ENCODE measurements around the gene STRADA.

The STRADA gene

DNA sequence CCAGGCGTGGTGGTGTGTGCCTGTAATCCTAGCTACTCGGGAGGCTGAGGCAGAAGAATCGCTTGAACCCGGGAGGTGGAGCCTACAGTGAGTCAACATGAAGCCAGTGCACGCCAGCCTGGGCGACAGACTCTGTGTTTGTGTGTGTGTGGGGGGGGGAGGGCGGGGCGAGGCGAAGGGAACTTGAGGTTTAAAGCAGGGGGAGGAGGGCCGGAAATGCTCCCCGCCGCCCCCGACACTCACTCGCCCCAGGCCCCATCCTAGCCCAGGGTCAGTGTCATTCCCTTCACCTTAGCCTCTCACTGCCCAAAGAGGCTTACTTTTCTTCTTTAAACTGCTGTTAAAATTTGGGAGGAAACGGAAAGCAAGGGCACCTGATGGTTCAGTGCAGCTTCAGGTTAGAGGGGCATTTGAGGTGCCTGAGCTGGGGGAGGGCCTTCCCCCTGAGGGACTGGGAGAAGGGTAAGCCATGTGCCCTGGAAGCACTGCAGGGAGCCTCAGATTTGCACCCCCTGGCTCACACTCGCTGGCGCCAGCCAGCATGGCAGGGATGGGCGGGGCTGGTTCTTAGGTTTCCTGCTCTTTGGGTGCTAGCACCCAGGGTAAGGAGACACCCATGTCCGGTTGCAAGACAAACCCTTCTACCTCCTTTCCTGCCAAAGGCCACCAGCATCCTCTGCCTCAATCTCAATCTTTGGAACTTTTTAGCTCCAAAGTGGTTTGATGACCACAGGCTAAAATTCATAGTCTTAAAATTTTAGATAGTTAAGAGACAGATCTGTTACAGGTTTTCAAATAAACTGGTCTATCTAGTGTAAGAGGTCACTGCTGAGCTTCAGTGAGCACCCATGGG lies 39.5 kb downstream of the STRADA start:
- DNase-seq (ENCODE audit: low read depth in 3 of 3, low spot score in 1 of 3) = peak; percentile 42 to 59 (median 53)

DNA sequence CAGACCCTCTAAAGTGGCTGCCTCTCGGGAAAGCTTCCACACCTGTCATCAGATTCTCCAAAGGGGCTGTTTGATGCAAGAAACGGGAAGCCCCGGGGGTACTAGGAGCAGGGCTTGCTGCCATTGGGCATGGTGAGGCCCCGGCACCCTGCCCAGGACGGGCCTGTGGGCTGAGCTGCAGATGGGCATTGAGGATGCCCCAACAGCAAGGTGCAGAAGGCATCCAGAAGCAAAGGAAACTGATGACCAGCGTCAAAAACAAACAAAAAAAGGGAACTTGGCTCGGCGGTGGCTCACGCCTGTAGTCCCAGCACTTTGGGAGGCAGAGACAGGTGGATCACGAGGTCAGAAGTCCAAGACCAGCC lies 40.2 kb downstream of the STRADA start:
- no peak for DNase-seq (ENCODE audit: low read depth in 3 of 3, low spot score in 1 of 3)

DNA sequence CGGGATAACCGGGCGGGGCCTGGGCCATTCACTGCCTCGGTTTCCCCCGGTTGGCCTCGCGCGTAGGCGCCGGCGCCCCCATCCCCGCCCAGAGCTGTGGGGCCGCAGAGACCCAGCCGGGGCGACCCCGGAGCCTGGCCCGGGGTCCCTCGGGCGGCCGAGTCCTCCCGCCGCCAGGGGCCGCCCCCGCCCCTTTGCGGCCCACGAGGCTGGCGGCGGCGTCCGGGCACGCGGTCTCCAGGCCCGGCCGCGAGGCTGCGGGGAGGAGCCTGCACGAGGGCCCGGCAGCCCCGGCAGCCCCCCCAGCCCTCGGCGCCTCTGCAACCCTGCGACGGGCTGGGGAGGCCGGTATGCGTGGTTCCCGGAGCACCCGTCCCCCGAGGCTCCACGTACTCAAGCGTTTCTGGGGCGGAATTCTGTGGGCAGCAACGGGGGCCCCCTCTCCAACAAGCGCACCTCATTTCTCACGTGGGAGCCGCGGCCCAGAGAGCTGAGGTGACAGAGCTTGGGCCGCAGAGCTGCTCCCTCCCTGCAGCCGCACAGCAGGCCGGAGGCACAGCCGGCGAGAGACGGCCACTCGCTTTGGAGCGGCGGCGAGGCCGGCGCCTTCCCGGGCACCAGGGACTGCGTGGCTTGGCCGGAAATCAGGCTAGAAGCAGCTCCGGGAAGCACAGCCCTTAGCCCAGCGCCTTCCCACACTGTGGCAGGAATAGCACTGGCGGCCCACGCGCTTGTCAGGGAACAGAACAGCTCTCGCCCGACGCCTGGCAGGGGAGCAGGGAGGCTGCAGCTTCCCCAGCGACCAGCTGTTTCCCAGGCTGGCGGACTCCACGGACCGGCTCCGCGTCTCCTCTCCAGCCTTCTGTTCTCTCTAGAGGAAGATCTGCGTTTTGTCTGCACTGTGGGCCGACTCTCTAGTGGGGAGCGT lies 40.8 kb downstream of the STRADA start:
- peak in 2 of 3 donors; percentile 18 to 39 for DNase-seq (ENCODE audit: low read depth in 3 of 3, low spot score in 1 of 3)

DNA sequence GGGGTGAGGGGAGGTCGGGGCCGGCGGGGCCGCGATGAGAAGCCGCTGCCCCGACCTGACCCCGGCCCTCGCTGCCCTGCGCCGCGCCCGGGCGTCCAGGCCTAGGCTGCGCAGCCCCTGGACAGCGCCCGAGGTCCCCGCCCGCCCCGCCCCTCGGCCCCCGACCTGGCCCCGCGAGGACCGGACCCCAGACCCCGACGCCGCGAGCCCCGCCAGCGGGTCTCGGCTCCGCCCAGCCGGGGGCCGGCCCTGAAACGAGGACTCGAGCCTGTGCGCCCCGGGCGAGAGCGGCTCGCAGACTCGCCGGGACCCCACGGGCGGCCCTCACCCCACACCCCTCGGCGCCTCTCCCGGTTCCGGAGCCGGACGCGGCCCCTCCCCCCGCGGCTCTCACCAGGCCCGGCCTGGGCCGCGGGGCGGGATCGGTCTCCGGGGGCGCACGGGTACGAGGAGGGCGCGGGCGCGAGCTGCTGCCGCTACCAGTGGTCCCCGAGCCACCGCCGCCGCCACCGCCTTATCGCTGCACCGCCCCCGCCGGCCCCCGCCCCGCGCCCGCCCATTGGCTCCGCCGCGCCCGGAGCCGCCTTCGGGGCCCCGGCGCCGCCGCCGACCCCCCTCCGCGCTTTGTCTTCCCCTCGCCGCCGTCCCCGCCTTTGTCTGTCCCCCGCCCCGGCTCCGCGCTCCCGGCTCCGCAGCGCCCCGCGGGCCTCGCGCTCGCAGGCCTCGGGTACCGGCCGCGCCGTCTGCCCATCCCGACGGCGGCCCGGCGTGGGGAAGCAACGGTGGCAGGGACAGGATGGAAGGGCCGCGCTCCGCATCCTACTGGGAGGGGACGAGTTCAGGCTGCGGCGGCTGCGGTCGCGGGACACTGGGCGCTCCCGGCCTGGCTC lies 41.7 kb downstream of the STRADA start, which contains the start of gene LIMD2:
Gene LIMD2, minus strand, starts transcription at position 488 of the 890 bp plus-strand sequence. CDS start 827 bp downstream, outside the sequence.
- DNase-seq (ENCODE audit: low read depth in 3 of 3, low spot score in 1 of 3) = peak; percentile 74 to 81 (median 74)

DNA sequence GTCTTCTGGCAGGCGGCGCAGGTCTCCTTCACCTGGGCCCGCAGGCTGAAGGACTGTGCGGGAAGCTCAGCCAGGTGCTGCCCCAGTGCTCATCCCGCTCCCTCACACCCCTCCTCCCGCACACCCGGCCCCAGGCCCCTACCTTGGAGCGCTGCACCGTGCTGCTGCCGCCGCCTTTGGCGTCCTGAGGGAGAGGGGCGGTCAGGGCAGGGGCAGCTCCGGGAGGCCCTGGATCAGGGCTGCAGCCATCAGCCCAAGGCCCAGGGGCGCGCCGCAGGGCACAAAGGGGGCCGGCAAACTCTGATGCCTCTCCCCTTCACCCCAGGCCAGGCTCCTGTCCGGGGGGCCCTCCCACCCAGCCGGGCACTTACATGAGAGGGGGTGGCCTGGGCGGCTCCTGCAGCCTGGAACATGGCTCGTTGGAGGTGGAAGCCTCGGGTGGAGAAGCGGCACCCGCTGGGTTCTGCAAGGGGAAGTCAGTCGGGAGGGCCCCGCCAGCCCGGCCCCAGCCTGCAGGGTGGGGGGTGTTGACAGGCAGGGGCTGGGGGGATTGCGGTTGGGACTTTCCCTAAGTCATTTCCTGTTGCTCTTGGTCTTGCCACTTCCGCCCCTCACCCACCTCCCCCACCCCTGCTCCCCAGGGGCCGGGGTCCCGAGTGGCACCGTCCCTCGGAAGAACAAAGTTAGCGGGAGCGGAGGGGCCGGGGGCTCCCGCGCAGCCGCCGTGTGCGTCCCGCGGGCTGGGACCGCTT lies 42.5 kb downstream of the STRADA start:
- DNase-seq (ENCODE audit: low read depth in 3 of 3, low spot score in 1 of 3) = peak; percentile 61 to 87 (median 86)

DNA sequence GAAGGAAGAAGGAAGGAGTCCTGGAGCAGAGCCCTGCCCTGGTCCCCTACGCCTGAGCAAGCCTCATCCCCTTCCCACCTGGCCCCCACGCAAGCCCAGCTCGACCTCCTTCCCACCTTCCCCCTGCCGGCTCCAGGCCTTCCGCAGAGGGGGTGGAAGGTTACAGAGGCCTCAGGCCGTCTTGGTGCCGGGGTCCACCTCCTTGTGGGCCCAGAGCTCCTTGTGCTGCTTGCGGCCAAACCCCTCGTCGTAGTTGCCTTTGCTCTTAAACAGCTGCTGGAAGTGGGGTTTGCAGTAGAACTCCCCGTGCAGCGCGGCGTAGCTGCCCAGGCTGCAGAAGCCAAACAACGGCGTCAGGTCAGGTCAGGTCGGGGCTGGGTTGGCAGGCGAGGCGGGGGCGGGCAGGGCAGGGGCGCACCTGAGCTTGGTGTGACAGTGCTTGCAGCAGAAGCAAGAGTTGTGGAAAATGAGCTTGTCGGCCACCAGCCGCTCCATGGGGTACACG lies 43.2 kb downstream of the STRADA start:
- no peak for DNase-seq (ENCODE audit: low read depth in 3 of 3, low spot score in 1 of 3)

DNA sequence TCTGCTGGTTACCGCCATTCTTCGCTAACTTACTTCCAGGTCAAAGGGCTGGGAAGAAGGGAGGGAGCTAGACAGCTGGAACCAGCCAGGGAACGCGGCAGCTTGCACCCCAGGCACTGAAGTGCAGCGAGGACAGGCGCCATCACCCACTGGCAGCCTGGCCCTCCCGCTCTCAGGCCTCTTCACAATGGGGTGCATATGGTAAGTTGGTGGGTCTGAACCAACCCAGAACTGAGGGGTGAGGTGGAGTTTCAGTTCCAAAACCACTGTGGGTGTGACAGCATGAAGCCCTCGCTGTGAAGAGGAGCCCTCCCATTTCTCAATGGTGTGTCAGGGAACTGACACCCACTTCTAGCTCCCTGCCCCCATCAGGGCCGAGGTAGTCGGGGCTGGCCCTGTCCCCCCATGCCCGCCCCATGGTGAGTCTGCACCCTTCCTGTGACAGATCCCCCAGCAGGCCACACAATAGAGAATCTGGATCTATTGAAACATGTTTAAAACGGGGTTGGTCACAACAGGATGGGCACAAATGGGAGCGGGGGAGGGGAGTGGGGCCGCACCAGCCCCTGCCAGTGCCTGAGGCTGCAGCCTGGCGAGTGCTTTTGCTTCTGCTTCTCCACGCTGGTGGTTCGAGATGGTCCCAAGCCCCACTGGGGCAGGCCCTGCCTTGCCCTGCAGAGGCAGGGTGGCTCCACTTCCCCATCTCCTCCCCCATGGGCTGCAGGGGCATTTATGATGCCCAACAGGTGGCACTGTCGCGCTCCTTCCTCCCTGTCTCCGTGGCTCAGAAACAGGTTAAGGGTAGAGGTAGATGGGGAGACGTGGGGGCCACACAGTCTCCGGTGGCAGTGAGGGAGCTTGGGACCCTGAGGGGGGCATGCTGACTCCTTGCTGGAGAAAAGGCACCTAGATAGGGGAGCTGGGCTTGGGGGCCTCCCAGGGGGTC lies 44.0 kb downstream of the STRADA start:
- DNase-seq (ENCODE audit: low read depth in 3 of 3, low spot score in 1 of 3) = peak; percentile 58 to 69 (median 60)

DNA sequence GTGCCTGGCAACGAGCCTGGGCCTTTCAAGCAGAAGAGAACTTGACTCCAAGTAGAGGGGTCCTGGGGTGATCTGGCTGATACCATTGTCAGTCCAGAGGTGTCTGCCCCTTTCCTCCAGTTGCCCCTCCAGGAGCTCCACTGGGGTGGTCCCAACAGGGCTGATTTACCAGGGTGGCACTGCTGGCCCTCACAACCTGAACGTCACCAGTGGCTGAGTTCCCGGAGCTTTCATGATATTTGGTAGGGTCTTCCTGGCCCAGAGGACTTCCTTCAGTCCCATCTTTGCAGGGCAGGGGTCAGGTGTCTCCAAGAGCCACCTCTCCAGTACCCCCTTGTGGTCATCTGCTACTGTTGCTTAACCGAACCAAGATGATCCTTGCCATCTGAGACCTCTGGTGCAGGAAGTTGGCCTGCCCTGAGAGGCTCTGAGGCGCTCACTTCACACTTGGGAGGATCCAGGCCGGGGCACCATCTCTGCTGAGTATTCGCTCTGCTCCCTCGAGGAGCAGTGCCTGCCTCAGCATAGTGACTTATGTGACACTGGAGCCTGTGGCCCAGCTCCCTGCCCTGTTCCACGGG lies 45.1 kb downstream of the STRADA start:
- no peak for DNase-seq (ENCODE audit: low read depth in 3 of 3, low spot score in 1 of 3)

DNA sequence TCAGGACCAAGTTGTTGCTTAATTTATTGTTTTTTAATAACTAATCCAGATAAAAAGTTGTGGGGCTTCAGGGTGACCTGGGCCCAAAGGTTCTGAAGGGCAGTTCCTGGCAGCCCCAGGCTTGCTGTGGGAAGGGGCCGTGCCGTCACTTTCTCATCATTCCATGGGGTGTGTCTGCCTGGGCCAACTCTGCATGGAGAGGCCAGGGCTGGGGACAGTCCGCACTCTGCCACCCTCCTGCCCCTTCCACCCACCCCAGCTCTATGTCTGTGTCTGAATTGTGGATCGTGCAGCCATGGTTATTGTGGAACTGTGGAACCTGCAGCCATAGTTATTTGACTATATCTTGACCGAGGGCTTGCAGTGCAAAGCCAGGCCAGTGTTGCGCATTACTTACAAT lies 45.7 kb downstream of the STRADA start:
- DNase-seq (ENCODE audit: low read depth in 3 of 3, low spot score in 1 of 3) = no peak

DNA sequence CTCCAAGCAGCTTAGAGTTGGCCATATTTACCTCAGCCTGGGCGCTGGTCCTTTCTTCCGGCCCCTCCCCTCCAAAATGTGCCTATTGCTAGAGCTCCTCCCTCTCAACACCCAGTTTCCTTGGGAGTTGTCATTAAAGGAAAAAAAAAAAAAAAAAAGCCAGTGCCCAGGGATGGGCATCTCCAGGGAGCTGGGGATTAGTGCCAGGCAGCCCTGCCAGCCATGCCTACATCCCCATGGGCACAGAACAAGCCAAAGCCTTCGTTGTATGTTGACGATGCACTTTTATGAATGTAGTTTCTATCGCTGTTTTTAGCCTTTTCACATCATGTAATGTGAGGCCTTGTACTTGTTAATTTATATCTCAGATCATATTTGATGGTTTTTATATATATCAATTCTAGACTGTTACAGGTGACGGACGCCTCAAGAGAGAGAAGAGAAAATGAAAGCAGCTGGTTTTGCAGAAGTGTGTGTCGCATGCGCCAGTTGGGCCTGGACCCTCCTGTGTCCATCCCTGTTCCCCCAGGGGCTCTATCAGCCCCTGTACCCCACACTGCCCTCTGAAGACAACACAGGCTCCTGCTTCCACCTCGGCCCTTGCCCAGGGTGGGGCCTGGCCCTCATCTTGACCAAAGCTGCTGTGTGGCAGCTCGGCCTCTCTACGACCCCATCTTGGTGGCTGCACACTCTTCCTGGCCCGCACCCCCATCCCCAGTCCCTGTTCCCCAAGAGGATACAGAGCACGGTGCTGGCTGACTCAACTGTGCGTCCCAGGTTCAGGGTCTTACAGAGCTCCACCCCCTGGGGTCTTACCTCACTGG lies 46.4 kb downstream of the STRADA start:
- DNase-seq (ENCODE audit: low read depth in 3 of 3, low spot score in 1 of 3) = peak in 1 of 3 donors; percentile 20

DNA sequence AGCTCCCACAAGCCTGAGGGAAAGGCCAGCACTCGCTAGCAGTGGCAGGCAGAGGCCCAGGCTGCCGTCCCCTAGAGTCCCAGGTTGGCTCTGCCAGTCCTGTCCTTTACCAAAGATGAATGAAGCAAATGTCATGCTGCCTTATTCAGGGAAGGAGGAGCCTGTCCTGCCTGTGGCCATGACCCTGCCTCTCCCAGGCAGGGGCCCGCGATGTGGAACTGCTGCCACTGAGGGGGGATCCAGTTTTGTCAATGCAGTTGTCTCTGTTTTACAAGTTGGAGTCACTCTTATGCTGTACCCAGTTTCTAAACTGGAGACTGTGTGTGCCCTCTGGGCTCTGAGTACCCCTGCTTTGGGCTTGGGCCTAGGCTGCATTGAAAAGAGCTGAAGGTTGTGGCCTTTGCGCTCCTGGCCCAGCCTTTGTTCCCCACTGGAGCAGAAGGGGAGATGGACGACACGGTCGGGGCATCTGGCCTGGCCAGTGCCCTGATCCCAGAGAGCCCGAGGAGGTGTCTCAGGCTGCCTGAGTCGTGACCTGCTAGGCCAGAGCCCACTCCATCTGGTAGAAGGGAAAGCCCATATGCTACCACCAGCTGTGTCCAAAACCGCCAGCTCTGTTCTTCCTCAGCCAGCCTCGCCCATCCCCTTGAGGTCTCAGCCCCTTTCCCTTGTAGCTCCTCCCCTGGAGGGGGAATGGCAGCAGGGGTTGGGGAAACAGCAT lies 47.2 kb downstream of the STRADA start:
- peak in 1 of 3 donors; percentile 20 for DNase-seq (ENCODE audit: low read depth in 3 of 3, low spot score in 1 of 3)

DNA sequence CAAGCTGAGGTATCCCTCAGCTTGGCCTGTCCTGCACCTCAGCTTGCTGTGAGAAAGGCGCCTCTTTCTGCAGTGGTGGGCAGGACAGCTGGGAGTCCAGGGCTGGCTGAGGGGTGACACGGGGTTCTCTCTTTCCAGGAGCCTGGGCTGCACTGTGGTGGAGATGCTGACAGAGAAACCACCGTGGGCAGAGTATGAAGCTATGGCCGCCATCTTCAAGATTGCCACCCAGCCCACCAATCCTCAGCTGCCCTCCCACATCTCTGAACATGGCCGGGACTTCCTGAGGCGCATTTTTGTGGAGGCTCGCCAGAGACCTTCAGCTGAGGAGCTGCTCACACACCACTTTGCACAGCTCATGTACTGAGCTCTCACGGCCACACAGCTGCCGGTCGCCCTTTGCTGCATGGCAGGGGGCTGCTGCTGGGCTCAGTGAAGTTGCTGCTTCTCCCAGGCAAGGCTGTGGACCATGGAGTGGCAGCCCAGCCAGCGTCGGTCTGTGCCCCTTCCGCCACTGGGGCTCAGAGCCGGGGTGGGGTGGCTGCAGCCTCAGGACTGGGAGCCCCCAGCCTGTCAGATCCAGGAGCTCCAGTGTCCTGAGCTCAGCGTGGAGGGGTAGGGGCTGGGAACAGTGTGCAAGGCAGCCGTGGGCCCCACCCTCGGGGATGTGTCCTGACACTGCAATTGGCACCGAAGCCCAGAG lies 48.0 kb downstream of the STRADA start:
- no peak for DNase-seq (ENCODE audit: low read depth in 3 of 3, low spot score in 1 of 3)

DNA sequence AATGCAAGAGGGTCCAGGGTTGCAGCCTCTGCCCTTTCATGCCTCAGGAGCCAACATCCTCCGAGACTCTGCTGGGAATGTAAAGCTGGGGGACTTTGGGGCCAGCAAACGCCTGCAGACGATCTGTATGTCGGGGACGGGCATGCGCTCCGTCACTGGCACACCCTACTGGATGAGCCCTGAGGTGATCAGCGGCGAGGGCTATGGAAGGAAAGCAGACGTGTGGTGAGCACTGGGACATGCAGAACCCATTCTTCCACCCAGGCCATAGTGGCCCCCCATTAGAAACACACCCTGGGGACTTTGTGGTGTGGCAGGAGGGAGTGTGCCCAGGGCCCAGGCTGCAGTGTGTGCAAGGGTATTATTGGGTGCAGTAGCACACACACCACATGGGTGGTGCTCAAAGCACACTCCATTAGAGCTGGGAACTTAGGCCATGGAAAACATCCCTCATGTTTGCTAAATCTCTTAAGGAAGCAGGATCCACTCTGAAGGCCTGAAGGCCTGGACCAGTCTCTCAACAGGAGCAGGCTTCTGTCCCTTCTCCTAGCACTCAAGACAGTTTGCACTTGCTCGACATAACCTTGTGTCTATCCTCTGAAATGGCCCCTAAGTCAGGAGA lies 49.3 kb downstream of the STRADA start:
- DNase-seq (ENCODE audit: low read depth in 3 of 3, low spot score in 1 of 3) = no peak

DNA sequence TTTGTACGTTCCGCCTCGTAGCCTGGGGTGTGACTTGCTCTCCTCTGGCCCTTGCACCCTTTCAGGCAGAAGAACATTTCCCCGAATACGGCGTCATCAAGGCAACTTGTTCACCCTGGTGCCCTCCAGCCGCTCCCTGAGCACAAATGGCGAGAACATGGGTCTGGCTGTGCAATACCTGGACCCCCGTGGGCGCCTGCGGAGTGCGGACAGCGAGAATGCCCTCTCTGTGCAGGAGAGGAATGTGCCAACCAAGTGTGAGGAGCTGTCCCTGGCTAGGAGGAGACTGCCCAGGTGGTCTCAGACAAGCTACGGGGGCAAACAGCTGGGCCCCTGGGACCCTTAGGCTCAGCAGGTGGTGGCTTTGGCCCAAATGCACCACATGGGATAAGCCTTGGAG lies 52.1 kb downstream of the STRADA start:
- DNase-seq (ENCODE audit: low read depth in 3 of 3, low spot score in 1 of 3) = no peak

DNA sequence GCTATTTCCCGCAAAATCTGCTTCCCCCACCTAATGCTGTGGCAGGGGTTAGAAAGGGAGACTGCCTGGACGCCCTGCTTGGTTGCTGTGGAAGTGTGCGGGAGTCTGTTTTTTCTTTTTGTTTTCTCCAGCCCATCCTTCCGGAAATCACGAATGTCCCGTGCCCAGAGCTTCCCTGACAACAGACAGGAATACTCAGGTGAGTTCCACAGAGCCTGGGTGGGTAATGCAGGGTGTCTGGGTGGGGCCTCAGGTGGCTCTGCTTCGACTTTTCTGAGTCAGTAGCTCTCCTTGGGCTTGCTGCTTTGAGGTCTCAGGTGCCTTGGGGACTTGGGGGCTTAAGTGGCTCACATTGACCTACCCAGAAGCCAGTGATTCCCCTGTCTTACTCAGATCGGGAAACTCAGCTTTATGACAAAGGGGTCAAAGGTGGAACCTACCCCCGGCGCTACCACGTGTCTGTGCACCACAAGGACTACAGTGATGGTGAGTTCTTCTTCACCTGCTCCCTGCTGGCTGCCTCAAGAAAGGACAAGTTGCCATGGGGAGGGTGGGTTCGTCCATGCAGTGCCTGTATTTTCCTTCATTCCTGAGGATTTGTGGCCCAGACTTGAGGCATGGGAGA lies 53.1 kb downstream of the STRADA start:
- DNase-seq (ENCODE audit: low read depth in 3 of 3, low spot score in 1 of 3) = no peak
